H1 (cell line): Measurements from ENCODE around the gene NPHP4. TPM values are rescaled to one million over a fixed set of nuclear protein-coding genes. Genes with fewer than 3 reads are reported as not detected.

Source experiments
- POLR2A ChIP-seq, 2 experiments: IDR thresholded peaks; 1 replicate in 1 of 2; 2 replicates in 1 of 2; pipeline ENCODE4 v1.6.1; 2011; ENCODE audit warnings: low read depth in 2 of 2, low read length in 2 of 2, mild to moderate bottlenecking in 2 of 2; ENCODE audit errors: control extremely low read depth in 1 of 2
- POU5F1 ChIP-seq: IDR thresholded peaks from 2 replicates; pipeline ENCODE4 v1.6.1; 2011; ENCODE audit warnings: low read depth, mild to moderate bottlenecking, low read length, moderate library complexity
- SP4 ChIP-seq: IDR thresholded peaks from 2 replicates; pipeline ENCODE4 v1.6.1; 2012; ENCODE audit warnings: low read length, inconsistent platforms
- SRF ChIP-seq: IDR thresholded peaks from 2 replicates; pipeline ENCODE4 v1.6.1; 2011; ENCODE audit warnings: mild to moderate bottlenecking, low read depth, low read length, moderate library complexity
- TAF7 ChIP-seq: optimal IDR thresholded peaks from 2 replicates; pipeline ENCODE3; 2011; ENCODE audit warnings: low read depth, mild to moderate bottlenecking, inconsistent platforms, low read length, moderate library complexity, borderline replicate concordance
- polyA plus RNA-seq, 7 experiments: library from polyadenylated mRNA; depleted of rRNA in 3 of 7; stranded (reverse) in 5 of 7; unstranded in 2 of 7; fragments of >200 nt in 5 of 7; fragments of 200-250 nt in 2 of 7; gene quantifications; 1 replicate in 5 of 7; 2 replicates in 1 of 7; 4 replicates in 1 of 7; pipeline versions ENCODE4 v1.2.1 to v1.2.3, GENCODE V29; 2011 to 2013; ENCODE audit warnings: missing spikeins in 2 of 7, mixed read lengths in 2 of 7
- total RNA-seq: library from RNA; stranded (reverse); fragmentation: NEBNext Ultra II Directional; extraction: Animal tissue kit (Norgen Biotek cat#: 25700); gene quantifications from 2 replicates; pipeline ENCODE4 v1.2.1, GENCODE V29; 2021
- TF ChIP-seq, protein P1 (sequence below): IDR thresholded peaks from 2 replicates; pipeline ENCODE4 v1.6.1; 2012; ENCODE audit warnings: inconsistent platforms

The NPHP4 gene
- total and polyA plus RNA-seq, 2 of the 8 experiments (the other 6 are each of a cell fraction or from before 2014, with no cell fraction given) = 5.8 to 14.0 TPM

DNA sequence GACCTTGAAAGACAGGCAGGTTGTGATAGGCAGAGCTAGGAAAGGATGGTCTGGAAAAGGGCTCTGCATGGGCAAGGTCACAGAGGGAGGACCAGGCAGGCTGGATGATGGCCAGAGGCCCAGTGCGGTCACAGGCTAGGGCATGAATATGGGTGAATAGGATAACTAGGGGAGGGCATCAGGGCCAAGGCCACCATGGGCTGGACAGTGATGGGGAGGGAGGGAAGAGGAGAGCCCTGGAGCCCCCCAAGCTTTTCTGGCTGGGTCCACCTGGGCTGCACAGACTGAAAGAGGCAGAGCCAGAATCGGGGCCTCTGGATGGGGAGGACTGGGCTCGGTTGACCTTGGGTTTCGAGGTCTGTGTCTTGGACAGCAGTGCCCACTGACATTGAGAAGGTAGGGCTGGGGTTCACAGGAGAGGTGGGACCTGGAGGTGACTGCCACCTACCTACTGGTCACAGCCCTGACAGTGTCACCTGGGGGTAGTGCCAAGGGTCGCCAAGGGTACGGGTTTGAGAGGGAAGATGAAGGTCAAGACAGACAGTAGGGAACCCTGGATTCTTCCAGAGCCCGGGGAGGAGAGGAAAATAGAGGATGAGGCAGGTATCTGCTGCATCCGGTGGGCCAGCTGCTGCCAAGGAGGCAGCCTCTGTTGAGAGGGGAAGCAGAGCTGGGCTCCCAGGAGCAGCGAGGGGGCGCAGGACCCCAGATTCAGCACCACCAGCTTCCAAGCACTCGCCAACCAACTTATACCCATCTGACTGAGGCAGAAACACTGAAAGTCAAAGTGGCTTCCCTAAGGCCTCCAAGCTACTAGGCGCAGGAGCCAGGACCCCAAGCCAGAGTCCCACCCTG lies 6.1 kb upstream of the NPHP4 start (continued):
- TF ChIP-seq, protein P1, sequence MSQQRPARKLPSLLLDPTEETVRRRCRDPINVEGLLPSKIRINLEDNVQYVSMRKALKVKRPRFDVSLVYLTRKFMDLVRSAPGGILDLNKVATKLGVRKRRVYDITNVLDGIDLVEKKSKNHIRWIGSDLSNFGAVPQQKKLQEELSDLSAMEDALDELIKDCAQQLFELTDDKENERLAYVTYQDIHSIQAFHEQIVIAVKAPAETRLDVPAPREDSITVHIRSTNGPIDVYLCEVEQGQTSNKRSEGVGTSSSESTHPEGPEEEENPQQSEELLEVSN = no peak
- no peak for TF ChIP-seq SRF
- no peak for TF ChIP-seq SP4
- no peak for TF ChIP-seq POU5F1
- TF ChIP-seq POLR2A (IDR thresholded peaks at IDR 0.05; ENCODE audit: control extremely low read depth in 1 of 2, low read depth in 2 of 2, low read length in 2 of 2) = no peak
- no peak for TF ChIP-seq TAF7
- TF ChIP-seq, all 59 proteins: peak for 0
